Endothelial cell of umbilical vein (primary cell): ENCODE results near the gene PSKH1. TPM values are rescaled to one million over a fixed set of nuclear protein-coding genes. Genes with fewer than 3 reads are reported as not detected.

ENCODE experiments used
- BruUV-seq: library from RNA; stranded (reverse); fragments of 400-500 nt; replicated peaks from 2 replicates; lab custom pipeline; 2021; lab: Mats Ljungman, UMichigan
- CTCF ChIA-PET: fragments of 300-600, 350-600 bp; sonication (Branson Sonifier 250); formaldehyde crosslinking; loops from one replicate; lab custom pipeline; 2021; ENCODE audit warnings: antibody characterized with exemption, inconsistent platforms; lab: Charles Lee
- POLR2A ChIA-PET: fragments of 300-600, 350-600 bp; sonication (Branson Sonifier 250); formaldehyde crosslinking; loops from one replicate; lab custom pipeline; 2021; ENCODE audit warnings: antibody characterized with exemption, inconsistent platforms; lab: Charles Lee
- DNase-seq: peaks from one replicate; pipeline ENCODE4 v3.0.0-alpha.2; 2011; ENCODE audit warnings: low read depth, low spot score
- FAIRE-seq: peaks from 2 replicates; lab custom pipeline; 2011; peaks lifted over from hg19 to GRCh38; lab: Jason Lieb, UNC
- H2AFZ ChIP-seq: 2 replicates; pipeline ENCODE4 v1.6.0; 2012; ENCODE audit warnings: low read depth, low read length, control low read depth, inconsistent platforms
- H3K27ac ChIP-seq: 2 replicates; pipeline ENCODE4 v1.5.1; 2011; ENCODE audit warnings: low read depth, mild to moderate bottlenecking, control low read depth, low read length, moderate library complexity; ENCODE audit not compliant: insufficient read depth
- H3K27me3 ChIP-seq, 2 experiments: 2 replicates each; pipeline versions ENCODE4 v1.6.0 to v1.6.1; 2011; ENCODE audit warnings: low read length in 2 of 2, mixed read lengths in 1 of 2; ENCODE audit not compliant: control insufficient read depth in 2 of 2, insufficient read depth in 2 of 2
- H3K36me3 ChIP-seq, 2 experiments: 2 replicates in 1 of 2; 3 replicates in 1 of 2; pipeline ENCODE4 v1.5.1; 2011; ENCODE audit warnings: low read length in 2 of 2, mild to moderate bottlenecking in 1 of 2, moderate library complexity in 1 of 2; ENCODE audit not compliant: control insufficient read depth in 2 of 2, insufficient read depth in 2 of 2; ENCODE audit errors: extremely low read depth in 1 of 2
- H3K4me1 ChIP-seq: 3 replicates; pipeline ENCODE4 v1.5.1; 2011; ENCODE audit warnings: mild to moderate bottlenecking, low read length; ENCODE audit not compliant: control insufficient read depth, insufficient read depth; ENCODE audit errors: extremely low read depth
- H3K4me2 ChIP-seq: 2 replicates; pipeline ENCODE4 v1.6.1; 2011; ENCODE audit warnings: low read length, control low read depth, mixed read lengths; ENCODE audit not compliant: insufficient read depth
- H3K4me3 ChIP-seq, 3 experiments: fragments of 200-600 bp in 1 of 3; sonication (generic), shearing (Covaris generic) in 1 of 3; replicated peaks in 1 of 3; 2 replicates each; pipeline ENCODE4 v1.5.1; 2011 to 2016; ENCODE audit warnings: control low read depth in 3 of 3, low read length in 3 of 3, mild to moderate bottlenecking in 2 of 3, inconsistent platforms in 1 of 3, low read depth in 1 of 3, moderate library complexity in 1 of 3; ENCODE audit not compliant: insufficient read depth in 1 of 3
- H3K79me2 ChIP-seq: 2 replicates; pipeline ENCODE4 v1.6.0; 2012; ENCODE audit warnings: low read length, inconsistent platforms; ENCODE audit not compliant: control insufficient read depth, insufficient read depth
- H3K9ac ChIP-seq: replicated peaks from 2 replicates; pipeline ENCODE3; 2011; ENCODE audit warnings: low read length, control low read depth; ENCODE audit not compliant: insufficient read depth; ENCODE audit errors: extremely low read depth
- H3K9me1 ChIP-seq: replicated peaks from 3 replicates; pipeline ENCODE4 v1.6.0; 2011; ENCODE audit warnings: mild to moderate bottlenecking, low read length; ENCODE audit not compliant: control insufficient read depth, insufficient read depth; ENCODE audit errors: extremely low read depth
- H3K9me3 ChIP-seq: replicated peaks from 2 replicates; pipeline ENCODE4 v1.5.1; 2012; ENCODE audit warnings: low read length, inconsistent platforms; ENCODE audit not compliant: control insufficient read depth, insufficient read depth
- H4K20me1 ChIP-seq: replicated peaks from 2 replicates; pipeline ENCODE3; 2011; ENCODE audit warnings: mild to moderate bottlenecking, low read length; ENCODE audit not compliant: control insufficient read depth, insufficient read depth; ENCODE audit errors: extremely low read depth
- CTCF ChIP-seq, 2 donors: IDR thresholded peaks; 1 replicate in 1 of 2; 2 replicates in 1 of 2; pipeline ENCODE4 v1.5.1; 2011; ENCODE audit warnings: low read length in 2 of 2, mild to moderate bottlenecking in 2 of 2, moderate library complexity in 2 of 2, control low read depth in 1 of 2, inconsistent platforms in 1 of 2, low read depth in 1 of 2; ENCODE audit not compliant: insufficient read depth in 1 of 2; ENCODE audit errors: extremely low read depth in 1 of 2
- EZH2 ChIP-seq: IDR thresholded peaks from 2 replicates; pipeline ENCODE4 v1.6.1; 2012; ENCODE audit warnings: borderline replicate concordance, low read depth, mild to moderate bottlenecking, moderate library complexity, low read length, inconsistent platforms; ENCODE audit not compliant: severe bottlenecking
- FOS ChIP-seq: IDR thresholded peaks from 2 replicates; pipeline ENCODE4 v1.6.1; 2011; ENCODE audit warnings: mild to moderate bottlenecking, low read length, moderate library complexity, borderline replicate concordance; ENCODE audit not compliant: insufficient read depth
- GATA2 ChIP-seq: IDR thresholded peaks from 2 replicates; pipeline ENCODE4 v1.7.0; 2011; ENCODE audit warnings: low read depth, mild to moderate bottlenecking, moderate library complexity, mixed read lengths, low read length; ENCODE audit not compliant: insufficient read length, insufficient read depth
- JUN ChIP-seq: IDR thresholded peaks from 2 replicates; pipeline ENCODE4 v1.6.1; 2011; ENCODE audit warnings: borderline replicate concordance, low read depth; ENCODE audit not compliant: insufficient read length, insufficient read depth
- MAX ChIP-seq: IDR thresholded peaks from 2 replicates; pipeline ENCODE4 v1.6.1; 2011; ENCODE audit not compliant: insufficient read depth, insufficient read length
- MYC ChIP-seq: IDR thresholded peaks from one replicate; pipeline ENCODE4 v1.6.1; 2011; ENCODE audit warnings: mild to moderate bottlenecking, low read depth, low read length
- POLR2A ChIP-seq: IDR thresholded peaks from 2 replicates; pipeline ENCODE4 v1.6.1; 2012; ENCODE audit warnings: low read depth, mild to moderate bottlenecking, control low read depth, low read length
- POLR2AphosphoS5 ChIP-seq: IDR thresholded peaks from 2 replicates; pipeline ENCODE4 v1.6.1; 2012; ENCODE audit warnings: low read depth, mild to moderate bottlenecking, control low read depth, low read length, moderate library complexity; ENCODE audit not compliant: insufficient read depth
- dilution Hi-C: fragments of 300-500 bp; cut with MboI; formaldehyde crosslinking; loops from one replicate; pipeline ENCODE4 v1.15.0; 2019; ENCODE audit warnings: low sequenced_read_pairs; ENCODE audit not compliant: extremely low pct_ligation_motif_present
- intact Hi-C: fragments of 100-400 bp; cut with micrococcal nuclease; formaldehyde crosslinking; loops from one replicate; pipeline ENCODE4 v1.10.0; 2022
- polyA plus RNA-seq, 4 experiments: library from polyadenylated mRNA; depleted of rRNA in 3 of 4; stranded (reverse) in 3 of 4; unstranded in 1 of 4; fragments of >200 nt; gene quantifications; 2 replicates each; pipeline versions ENCODE4 v1.2.1 to v1.2.3, GENCODE V29; 2011 to 2012; ENCODE audit warnings: missing spikeins in 1 of 4
- total RNA-seq: library from RNA; stranded (reverse); gene quantifications from 2 replicates; pipeline ENCODE4 v1.2.3, GENCODE V29; 2021

The PSKH1 gene
- total and polyA plus RNA-seq, 2 donors (not counting 3 experiments of a cell fraction or from before 2014, with no cell fraction given), result 25.9 to 42.6 TPM

- CTCF ChIA-PET, result interaction anchor here (0.7 to 5.4 kb wide), 10 partner anchors 11 to 360 kb away, joined by 3 to 106 read pairs (median 12); partner anchors contain the start of genes CTRL, PSKH1 and PSMB10
- Histone ChIP-seq H3K27ac (no peak overlapping the region), H3K4me3 (no peak overlapping the region), H4K20me1 (no peaks in the 10 kb centered on the region), H2AFZ (no peak overlapping the region), H3K9me1 (no peaks in the 10 kb centered on the region), H3K4me2 (no peak overlapping the region), H3K9me3 (no peaks in the 10 kb centered on the region), H3K9ac (no peak overlapping the region), H3K27me3 (no peaks in the 10 kb centered on the region), H3K4me1 (no peaks in the 10 kb centered on the region), H3K79me2 (no peaks in the 10 kb centered on the region), H3K36me3 (peaks cover 19 to 87% of the 10 kb centered on the region in 2 experiments)
- DNase-seq, result no peak
- BruUV-seq, result no TSS peak
- POLR2A ChIA-PET, result no interaction called here
- dilution Hi-C loops (no loop called here), intact Hi-C loops (loop anchor here (5.0 kb wide), 1 partner anchor 181 kb away; no protein-coding TSS in a partner anchor)
- no peak for FAIRE-seq
- TF ChIP-seq MYC, result no peak
- TF ChIP-seq JUN, result no peak
- no peak for TF ChIP-seq EZH2
- TF ChIP-seq POLR2A, result no peak
- TF ChIP-seq CTCF (IDR thresholded peaks at IDR 0.05; ENCODE audit: extremely low read depth in 1 of 2, insufficient read depth in 1 of 2, low read depth in 1 of 2, low read length in 2 of 2), result no peak
- no peak for TF ChIP-seq FOS
- TF ChIP-seq MAX, result no peak
- no peak for TF ChIP-seq GATA2
- TF ChIP-seq POLR2AphosphoS5, result no peak
Measured at GRCh38 chr16:67881621-67882161, 11.4 kb upstream of the PSKH1 start.
